SJSA1 (cell line): Measurements from ENCODE around the gene COPB2. TPM values are rescaled to one million over a fixed set of nuclear protein-coding genes. Genes with fewer than 3 reads are reported as not detected.

ENCODE experiments used
- DNase-seq, 2 experiments: peaks; one replicate each; pipeline ENCODE4 v3.0.0-alpha.2; 2015 to 2020; ENCODE audit warnings: low spot score in 2 of 2, low read depth in 1 of 2
- H3K27ac ChIP-seq: fragments of 250-450 bp; sonication (Bioruptor Pico); 2 replicates; pipeline ENCODE4 v1.5.1; 2020; ENCODE audit warnings: mild to moderate bottlenecking, moderate library complexity
- H3K27me3 ChIP-seq: fragments of 250-450 bp; sonication (Bioruptor Pico); replicated peaks from 2 replicates; pipeline ENCODE4 v1.5.1; 2020; ENCODE audit warnings: mild to moderate bottlenecking, moderate library complexity
- H3K36me3 ChIP-seq: fragments of 250-450 bp; sonication (Bioruptor Pico); 2 replicates; pipeline ENCODE4 v1.5.1; 2020; ENCODE audit warnings: mild to moderate bottlenecking
- H3K4me1 ChIP-seq: fragments of 250-450 bp; sonication (Bioruptor Pico); replicated peaks from 2 replicates; pipeline ENCODE4 v1.6.1; 2021; ENCODE audit warnings: mild to moderate bottlenecking
- H3K4me3 ChIP-seq: fragments of 250-450 bp; sonication (Bioruptor Pico); 2 replicates; pipeline ENCODE4 v1.5.1; 2020; ENCODE audit warnings: mild to moderate bottlenecking
- H3K9me3 ChIP-seq: fragments of 250-450 bp; sonication (Bioruptor Pico); replicated peaks from 2 replicates; pipeline ENCODE4 v1.5.1; 2020; ENCODE audit warnings: mild to moderate bottlenecking
- total RNA-seq: library from RNA; depleted of rRNA; stranded (reverse); fragments of >200 nt; shearing (Covaris generic); gene quantifications from 2 replicates; pipeline ENCODE4 v1.2.3, GENCODE V29; 2014

COPB2 gene
- total RNA-seq, 1 experiment from 2014 or later, result 126 TPM

GRCh38 chr3:139317660-139318430 lies 71.6 kb downstream of the COPB2 start:
- DNase-seq, result no peak
- Histone ChIP-seq H3K27ac (no peak overlapping the region), H3K27me3 (no peaks in the 10 kb centered on the region)

DNA sequence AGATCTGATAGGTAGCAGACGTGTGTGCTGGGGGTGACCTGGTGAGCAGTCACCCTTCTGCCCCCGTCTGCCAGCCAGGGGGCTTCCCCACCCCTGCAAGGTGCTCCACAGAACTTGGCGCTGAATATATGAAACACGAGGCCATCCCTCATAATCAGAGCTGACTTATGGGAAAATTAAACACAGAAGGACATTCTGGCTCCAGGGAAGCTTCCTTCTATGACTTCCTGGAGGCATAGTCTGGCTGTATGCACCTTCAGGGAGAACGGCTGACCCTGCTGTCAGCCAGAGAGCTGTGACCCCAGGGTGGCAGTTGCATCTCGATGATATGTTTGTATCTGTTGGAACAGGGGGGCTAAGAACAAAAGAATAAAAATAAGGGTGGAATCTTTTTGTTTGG lies 72.2 kb downstream of the COPB2 start:
- Histone ChIP-seq H3K27me3 (no peaks in the 10 kb centered on the region), H3K27ac (no peak overlapping the region), H3K4me1 (peaks cover 41% of the 10 kb centered on the region), H3K9me3 (no peaks in the 10 kb centered on the region), H3K36me3 (no peaks in the 10 kb centered on the region), H3K4me3 (no peak overlapping the region)
- DNase-seq, result no peak

More at GRCh38 chr3:139317660-139318430, 71.6 kb downstream of the COPB2 start:
- no peaks in the 10 kb centered on the region for H3K36me3 ChIP-seq
- no peak overlapping the region for H3K4me3 ChIP-seq
- peaks cover 34% of the 10 kb centered on the region for H3K4me1 ChIP-seq
- H3K9me3 ChIP-seq, result no peaks in the 10 kb centered on the region

GRCh38 chr3:139313921-139314320 lies 75.5 kb downstream of the COPB2 start:
- H3K9me3 ChIP-seq, result no peaks in the 10 kb centered on the region
- no peaks in the 10 kb centered on the region for H3K36me3 ChIP-seq
- peaks cover 53% of the 10 kb centered on the region for H3K4me1 ChIP-seq
- no peaks in the 10 kb centered on the region for H3K27me3 ChIP-seq
- H3K4me3 ChIP-seq, result no peak overlapping the region
- no peak overlapping the region for H3K27ac ChIP-seq
- DNase-seq, result no peak

GRCh38 chr3:139312959-139313358 lies 76.5 kb downstream of the COPB2 start:
- Histone ChIP-seq H3K9me3 (no peaks in the 10 kb centered on the region), H3K4me1 (peaks cover 58% of the 10 kb centered on the region), H3K36me3 (no peaks in the 10 kb centered on the region), H3K27ac (peak overlapping the region; percentile 27; the same call in 1 of the 2 replicates), H3K4me3 (no peak overlapping the region), H3K27me3 (no peaks in the 10 kb centered on the region)
- DNase-seq, result no peak

DNA sequence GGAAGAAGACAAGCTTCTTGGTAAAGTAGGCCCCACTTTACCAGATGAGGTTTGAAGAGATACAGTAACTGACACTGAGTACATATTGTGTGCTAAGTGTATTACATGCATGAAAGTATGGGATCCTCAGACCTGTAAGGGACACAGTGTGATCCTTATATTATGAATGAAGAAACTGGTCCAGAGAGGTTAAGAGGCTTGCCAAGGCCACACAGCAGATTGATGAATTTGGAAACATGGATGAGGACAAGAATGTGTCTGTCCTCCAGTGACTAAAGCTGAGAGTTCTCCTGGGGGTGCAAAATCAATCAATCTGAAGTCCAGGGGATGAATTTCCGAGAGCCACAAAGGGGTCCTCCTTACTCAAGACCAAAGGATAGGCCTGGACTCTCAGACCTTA lies 77.0 kb downstream of the COPB2 start:
- Histone ChIP-seq H3K4me1 (peaks cover 64% of the 10 kb centered on the region), H3K27ac (peak overlapping the region; percentile 14; the same call in 1 of the 2 replicates), H3K4me3 (no peak overlapping the region), H3K36me3 (no peaks in the 10 kb centered on the region), H3K27me3 (no peaks in the 10 kb centered on the region), H3K9me3 (no peaks in the 10 kb centered on the region)
- no peak for DNase-seq

GRCh38 chr3:139311557-139311956 lies 77.9 kb downstream of the COPB2 start:
- peak overlapping the region; percentile 71; the same call in 1 of the 2 replicates for H3K27ac ChIP-seq
- no peaks in the 10 kb centered on the region for H3K9me3 ChIP-seq
- no peaks in the 10 kb centered on the region for H3K36me3 ChIP-seq
- H3K4me1 ChIP-seq, result peaks cover 66% of the 10 kb centered on the region
- no peak for DNase-seq
- no peak overlapping the region for H3K4me3 ChIP-seq
- no peaks in the 10 kb centered on the region for H3K27me3 ChIP-seq

DNA sequence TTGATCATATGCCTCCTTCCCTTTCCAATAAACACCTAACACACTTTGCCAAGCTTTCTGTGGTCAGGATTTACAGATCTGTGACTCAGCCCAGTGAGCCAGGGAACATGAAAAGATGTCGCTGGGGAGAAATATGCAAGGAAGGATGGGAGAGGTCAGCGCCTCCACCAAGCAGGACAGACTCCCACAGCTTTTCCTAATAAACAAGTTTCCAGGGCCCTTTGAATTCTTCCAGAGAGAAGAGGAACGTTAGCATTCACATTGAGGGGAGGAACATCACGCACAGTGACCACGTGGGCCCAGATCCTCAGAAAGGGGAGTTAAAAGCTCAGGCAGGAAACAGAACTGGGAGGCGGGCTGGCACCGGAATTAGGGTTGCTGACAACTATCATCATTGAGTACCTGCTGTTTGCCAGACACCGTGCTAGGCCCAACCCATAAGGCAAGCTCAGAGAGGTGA lies 78.9 kb downstream of the COPB2 start:
- Histone ChIP-seq H3K4me1 (peaks cover 76% of the 10 kb centered on the region), H3K36me3 (no peaks in the 10 kb centered on the region), H3K27ac (peak overlapping the region; percentile 71), H3K9me3 (no peaks in the 10 kb centered on the region), H3K4me3 (no peak overlapping the region), H3K27me3 (no peaks in the 10 kb centered on the region)
- DNase-seq, result peak; percentile 79 to 92

- H3K4me3 ChIP-seq, result no peak overlapping the region
- no peaks in the 10 kb centered on the region for H3K36me3 ChIP-seq
- peak overlapping the region; percentile 71 for H3K27ac ChIP-seq
- no peaks in the 10 kb centered on the region for H3K9me3 ChIP-seq
- H3K4me1 ChIP-seq, result peaks cover 80% of the 10 kb centered on the region
- peak; percentile 75 to 76 for DNase-seq
- H3K27me3 ChIP-seq, result no peaks in the 10 kb centered on the region
Measured at GRCh38 chr3:139309880-139310279, 79.6 kb downstream of the COPB2 start.

DNA sequence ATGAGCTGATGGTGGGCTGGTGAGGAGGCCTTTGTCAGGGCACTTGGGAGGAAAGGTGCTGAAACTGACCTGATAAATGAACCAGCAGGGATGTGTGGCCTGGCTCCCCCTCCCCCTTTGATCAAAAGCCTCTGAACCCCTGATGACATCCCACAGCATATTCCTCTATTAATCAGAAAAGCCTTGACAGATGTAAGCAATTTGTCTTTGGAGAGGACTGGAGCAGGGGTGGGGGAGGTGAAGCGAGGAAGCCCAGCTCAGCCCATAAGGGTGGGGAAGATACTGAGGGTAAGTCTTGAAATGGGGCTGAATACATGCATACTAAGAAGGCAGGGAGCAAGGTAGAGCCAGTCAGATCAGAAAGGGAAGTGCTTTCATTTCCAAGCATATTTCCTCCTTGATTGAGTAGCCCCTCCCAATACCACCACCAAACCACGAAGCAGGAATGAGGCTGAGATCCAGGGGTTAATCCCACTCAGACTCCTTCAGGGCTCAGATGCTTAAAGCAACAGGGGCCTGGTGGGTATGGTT lies 80.3 kb downstream of the COPB2 start:
- Histone ChIP-seq H3K4me3 (no peak overlapping the region), H3K36me3 (no peaks in the 10 kb centered on the region), H3K27me3 (no peaks in the 10 kb centered on the region), H3K27ac (peak overlapping the region; percentile 71), H3K9me3 (no peaks in the 10 kb centered on the region), H3K4me1 (peaks cover 86% of the 10 kb centered on the region)
- DNase-seq, result no peak

GRCh38 chr3:139308560-139308959 lies 80.9 kb downstream of the COPB2 start:
- Histone ChIP-seq H3K9me3 (no peaks in the 10 kb centered on the region), H3K36me3 (no peaks in the 10 kb centered on the region), H3K4me1 (peaks cover 89% of the 10 kb centered on the region), H3K27ac (peak overlapping the region; percentile 71), H3K4me3 (no peak overlapping the region), H3K27me3 (no peaks in the 10 kb centered on the region)
- DNase-seq, result no peak

GRCh38 chr3:139307601-139308555 lies 81.6 kb downstream of the COPB2 start:
- Histone ChIP-seq H3K36me3 (no peaks in the 10 kb centered on the region), H3K4me3 (no peak overlapping the region), H3K27me3 (no peaks in the 10 kb centered on the region), H3K9me3 (no peaks in the 10 kb centered on the region), H3K27ac (peak overlapping the region; percentile 71), H3K4me1 (peaks cover 89% of the 10 kb centered on the region)
- DNase-seq, result no peak
